HG03064 (cell line): Measurements from ENCODE around the gene LRIG1.
A peak's percentile ranks its signal among the peaks of the same experiment; 100 is the strongest.

ENCODE experiments used
- ATAC-seq: cut with Tn5 transposase; IDR thresholded peaks from one replicate; pipeline ENCODE4 v1.9.1; 2021; ENCODE audit warnings: low read depth; ENCODE audit not compliant: unreplicated experiment

LRIG1 gene, protein sequence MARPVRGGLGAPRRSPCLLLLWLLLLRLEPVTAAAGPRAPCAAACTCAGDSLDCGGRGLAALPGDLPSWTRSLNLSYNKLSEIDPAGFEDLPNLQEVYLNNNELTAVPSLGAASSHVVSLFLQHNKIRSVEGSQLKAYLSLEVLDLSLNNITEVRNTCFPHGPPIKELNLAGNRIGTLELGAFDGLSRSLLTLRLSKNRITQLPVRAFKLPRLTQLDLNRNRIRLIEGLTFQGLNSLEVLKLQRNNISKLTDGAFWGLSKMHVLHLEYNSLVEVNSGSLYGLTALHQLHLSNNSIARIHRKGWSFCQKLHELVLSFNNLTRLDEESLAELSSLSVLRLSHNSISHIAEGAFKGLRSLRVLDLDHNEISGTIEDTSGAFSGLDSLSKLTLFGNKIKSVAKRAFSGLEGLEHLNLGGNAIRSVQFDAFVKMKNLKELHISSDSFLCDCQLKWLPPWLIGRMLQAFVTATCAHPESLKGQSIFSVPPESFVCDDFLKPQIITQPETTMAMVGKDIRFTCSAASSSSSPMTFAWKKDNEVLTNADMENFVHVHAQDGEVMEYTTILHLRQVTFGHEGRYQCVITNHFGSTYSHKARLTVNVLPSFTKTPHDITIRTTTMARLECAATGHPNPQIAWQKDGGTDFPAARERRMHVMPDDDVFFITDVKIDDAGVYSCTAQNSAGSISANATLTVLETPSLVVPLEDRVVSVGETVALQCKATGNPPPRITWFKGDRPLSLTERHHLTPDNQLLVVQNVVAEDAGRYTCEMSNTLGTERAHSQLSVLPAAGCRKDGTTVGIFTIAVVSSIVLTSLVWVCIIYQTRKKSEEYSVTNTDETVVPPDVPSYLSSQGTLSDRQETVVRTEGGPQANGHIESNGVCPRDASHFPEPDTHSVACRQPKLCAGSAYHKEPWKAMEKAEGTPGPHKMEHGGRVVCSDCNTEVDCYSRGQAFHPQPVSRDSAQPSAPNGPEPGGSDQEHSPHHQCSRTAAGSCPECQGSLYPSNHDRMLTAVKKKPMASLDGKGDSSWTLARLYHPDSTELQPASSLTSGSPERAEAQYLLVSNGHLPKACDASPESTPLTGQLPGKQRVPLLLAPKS

DNA sequence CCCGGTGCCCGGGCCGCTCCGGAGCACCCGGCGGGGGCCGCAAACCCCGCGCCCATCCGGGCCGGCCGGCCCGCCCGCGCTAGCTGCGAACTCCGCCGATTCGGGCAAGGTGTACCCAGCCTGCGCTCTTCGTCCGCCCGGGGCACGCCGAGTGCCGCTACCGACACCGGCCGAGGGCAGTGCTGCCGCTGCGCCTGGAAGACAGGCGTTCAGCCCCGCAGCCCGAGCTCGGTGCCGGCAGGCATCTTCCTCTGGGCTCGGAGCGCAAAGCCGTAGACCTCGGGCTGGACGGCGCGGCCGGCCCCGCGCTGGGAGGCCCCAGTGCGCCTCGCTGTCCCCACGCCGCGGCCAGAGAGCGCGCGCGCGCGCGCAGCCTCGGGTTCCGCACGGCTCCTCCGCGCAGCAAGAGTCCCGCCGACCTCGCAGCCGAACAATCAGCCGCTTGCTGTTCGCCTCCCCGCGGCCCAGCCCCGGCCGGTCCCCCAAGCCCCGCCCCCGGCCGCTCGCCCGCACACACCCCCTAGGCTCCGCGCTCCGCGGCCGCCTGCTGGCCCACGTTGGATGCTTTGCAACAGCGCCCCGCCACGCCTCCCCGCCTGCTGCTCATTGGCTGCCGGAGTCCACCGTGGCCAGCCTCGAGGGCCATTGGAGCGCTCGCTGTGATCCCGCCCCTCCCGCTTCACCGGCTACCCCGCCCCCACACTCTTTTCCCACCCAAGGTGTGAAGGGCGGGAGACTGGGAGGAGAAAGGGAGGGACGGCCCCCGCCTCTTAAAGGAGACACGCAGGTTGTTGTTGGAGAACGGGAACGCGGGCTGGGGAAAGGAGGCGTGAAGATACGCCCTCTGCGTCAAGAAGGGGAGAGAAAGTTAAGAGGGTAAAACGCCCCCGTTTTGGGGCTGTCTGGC is at the start of gene LRIG1:
Gene LRIG1, minus strand, starts transcription at position 447 of the 907 bp plus-strand sequence. CDS start 615 bp downstream, outside the sequence.
- peak; percentile 95 for ATAC-seq

DNA sequence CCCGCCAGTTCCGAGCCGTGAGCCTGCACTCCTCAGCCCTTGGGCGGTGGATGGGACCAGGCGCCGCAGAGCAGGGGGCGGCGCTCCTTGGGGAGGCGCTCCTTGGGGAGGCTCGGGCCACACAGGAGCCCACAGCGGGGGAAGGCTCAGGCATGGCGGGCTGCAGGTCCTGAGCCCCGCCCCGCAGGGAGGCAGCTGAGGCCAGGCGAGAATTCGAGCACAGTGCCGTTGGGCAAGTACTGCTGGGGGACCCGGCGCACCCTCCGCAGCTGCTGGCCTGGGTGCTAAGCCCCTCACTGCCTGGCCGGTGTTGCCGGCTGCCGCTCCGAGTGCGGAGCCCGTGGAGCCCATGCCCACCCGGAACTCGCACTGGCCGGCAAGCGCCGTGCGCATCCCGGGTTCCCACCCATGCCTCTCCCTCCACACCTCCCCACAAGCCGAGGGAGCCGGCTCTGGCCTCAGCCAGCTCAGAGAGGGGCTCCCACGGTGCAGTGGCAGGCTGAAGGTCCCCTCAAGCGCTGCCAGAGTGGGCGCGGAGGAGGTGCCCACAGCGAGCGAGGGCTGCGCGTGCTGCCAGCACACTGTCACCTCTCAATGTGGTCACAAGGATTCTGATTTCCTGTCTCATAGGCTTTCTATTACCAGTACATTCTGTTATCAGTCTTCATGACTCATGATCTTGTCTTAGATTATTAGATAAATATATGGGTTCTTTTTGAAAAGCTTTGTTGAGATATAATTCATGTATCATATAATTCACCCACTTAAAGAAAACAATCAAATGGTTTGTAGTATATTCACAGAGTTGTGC is 44.0 kb upstream of the LRIG1 start:
- no peak for ATAC-seq

DNA sequence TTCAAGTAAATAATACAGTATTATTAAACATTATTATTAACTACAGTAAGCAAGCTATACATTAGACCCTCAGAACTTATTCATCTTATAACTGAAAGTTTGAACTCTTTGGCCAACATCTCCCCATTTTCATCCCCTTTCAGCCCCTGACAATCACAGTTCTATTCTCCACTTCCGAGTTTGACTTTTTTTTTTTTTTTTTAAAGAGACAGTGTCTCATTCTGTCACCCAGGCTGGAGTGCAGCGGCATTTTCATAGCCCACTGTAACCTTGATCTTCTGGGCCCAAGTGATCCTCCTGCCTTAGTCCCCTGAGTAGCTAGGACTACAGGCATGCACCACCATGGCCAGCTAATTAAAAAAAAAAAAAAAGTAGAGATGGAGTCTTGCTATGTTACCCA is 41.3 kb upstream of the LRIG1 start:
- no peak for ATAC-seq

DNA sequence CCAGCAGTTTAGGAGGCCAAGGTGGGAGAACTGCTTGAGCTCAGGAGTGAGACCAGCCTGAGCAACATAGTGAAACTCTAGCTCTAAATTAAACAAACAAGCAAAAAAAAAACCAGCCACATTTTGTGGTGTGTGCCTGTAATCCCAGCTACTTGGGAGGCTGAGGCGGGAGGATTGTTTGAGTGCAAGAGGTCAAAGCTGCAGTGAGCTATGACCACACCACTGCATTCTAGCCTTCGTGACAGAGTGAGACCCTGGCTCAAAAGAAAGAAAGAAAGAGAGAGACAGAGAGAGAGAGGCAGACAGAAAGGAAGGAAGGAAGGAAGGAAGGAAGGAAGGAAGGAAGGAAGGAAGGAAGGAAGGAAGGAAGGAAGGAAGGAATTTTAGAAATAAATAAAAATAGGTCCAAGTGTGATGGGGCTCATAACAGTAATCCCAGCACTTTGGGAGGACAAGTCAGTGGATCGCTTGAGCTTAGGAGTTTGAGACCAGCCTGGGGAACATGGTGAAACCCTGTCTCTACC is 38.7 kb upstream of the LRIG1 start:
- no peak for ATAC-seq

DNA sequence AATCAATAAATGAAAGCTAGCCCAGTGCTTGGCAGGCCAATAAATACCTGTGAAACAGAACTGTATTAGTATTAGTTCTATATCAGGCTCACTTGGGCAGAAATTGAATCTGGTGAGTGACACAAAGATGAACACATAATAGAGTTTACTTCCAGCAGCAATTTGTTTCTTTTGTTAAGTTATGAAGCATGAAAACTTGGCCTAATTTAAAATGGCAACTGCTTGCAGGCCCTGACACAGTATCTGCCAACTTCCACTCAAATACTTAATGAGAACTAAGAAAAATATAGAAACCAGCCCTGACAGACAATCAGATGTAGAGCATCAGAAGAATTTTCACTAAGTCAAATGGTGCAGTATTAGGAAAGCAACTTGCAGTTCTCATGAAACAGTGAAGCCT is 37.6 kb upstream of the LRIG1 start:
- no peak for ATAC-seq

DNA sequence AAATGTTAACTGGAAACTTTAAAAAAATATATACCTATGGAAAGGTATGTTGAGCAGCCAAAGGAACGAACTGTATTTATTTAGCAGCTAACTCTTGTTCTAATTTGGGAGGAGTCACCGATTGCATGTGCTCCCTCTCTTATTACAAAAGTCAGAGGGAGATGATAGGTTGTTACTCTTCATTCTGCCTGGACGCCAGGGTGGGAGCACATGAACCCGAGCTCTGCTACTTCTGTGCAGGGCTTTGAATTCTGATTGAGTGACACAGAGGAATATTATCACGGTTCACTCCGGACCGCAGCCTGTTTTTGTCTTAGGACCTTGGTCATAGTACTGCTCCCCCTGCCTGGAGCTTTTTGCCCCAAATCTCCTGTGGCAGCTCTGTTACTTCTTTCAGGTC is 36.9 kb upstream of the LRIG1 start:
- ATAC-seq = no peak

DNA sequence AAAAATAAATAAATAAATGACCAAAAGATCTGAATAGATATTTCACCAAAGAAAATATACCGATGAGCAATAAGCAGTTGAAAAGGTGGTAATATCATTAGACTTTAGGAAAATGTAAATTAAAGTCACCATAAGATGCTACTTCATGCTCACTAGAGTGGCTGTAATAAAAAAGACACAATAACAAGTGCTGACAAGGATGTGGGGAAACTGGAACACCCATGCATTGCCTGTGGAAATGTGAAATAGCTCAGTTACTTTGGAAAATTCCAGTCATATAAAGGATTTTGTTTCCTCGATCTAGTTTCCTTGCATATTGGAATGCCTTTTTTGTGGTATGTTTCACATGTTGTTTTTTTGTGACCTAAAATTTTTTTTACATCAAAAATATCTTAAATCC is 36.0 kb upstream of the LRIG1 start:
- no peak for ATAC-seq

DNA sequence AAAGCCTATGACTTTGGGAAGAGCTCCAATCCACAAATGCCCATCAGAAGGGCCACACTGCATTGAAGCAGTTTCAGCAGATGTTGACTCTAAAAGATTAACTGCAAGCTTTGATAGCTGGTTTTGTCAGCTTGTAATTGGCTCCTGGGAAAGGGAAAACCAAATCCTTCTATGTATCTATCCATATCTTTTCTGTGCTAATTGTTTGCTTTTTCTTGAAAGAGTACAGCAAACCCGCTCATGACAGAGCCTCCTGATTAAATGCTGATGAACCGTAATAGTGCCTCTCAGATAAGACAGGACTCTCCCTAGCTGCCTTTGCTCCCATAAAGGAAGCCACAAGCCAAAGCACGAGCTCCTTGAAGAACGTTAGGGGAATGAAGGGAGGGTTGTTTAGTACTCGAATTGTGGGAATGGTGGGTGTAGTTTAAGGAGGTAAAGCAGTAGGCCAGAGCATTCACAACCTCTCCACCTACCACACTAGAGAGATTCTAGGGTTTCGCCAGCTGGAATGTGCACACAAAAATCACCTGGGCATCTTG is 33.6 kb upstream of the LRIG1 start:
- no peak for ATAC-seq

DNA sequence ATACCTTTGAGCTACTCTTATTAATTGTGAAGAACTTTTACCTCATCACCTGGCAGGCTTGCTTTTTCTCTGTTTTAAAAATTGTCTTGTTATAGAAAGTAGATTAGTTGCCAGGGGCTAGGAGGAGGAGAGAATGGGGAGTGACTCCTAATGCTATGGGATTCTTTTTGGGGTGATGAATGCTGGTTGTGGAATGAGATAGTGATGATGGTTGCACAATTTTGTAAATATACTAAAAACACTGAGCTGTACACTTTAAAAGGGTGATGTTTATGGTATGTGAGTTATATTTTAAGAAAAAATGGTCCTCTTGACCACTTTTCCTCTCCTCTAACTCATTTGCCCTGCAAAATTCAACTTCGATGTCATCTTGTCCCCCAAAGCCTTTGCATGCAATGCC is 31.8 kb upstream of the LRIG1 start:
- no peak for ATAC-seq

DNA sequence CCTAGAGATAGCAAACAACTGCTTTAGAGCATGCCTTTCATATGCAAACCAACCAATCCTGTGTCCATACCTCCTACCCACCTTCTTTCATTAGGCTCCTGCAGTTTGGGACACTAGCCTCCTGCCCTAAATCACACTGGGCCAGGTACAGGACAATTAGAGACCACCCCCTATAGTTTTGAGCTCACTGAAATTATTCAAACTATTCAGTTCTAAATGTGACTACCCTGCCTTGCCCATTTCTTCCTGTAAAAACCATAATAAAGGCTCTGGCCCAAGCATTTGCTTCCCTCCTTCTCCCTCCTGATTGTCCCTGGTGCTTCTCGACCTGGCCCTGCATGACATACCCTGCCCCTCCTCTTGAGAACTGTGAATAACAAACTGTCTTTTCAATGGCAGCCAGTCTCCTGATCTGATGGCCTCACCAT is 31.4 kb upstream of the LRIG1 start:
- no peak for ATAC-seq

DNA sequence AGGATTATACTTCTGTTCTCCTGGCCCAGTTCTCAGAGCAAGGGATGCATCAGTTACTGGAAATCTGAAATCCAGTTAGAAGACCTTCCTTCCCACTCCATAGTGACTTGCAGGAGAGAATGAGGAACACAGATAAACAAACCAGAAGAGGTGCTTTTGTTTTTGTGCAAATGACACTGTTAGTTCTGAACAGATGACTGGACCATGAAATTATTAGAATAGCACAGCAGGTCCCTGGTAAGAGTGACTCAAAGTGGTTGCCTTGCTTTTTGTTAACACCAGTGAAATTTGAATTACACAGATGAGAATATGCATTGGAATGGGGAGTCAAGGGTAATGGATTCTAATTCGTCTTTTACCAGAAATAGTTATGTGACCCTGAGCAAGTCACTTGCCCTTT is 30.4 kb upstream of the LRIG1 start:
- ATAC-seq = no peak

DNA sequence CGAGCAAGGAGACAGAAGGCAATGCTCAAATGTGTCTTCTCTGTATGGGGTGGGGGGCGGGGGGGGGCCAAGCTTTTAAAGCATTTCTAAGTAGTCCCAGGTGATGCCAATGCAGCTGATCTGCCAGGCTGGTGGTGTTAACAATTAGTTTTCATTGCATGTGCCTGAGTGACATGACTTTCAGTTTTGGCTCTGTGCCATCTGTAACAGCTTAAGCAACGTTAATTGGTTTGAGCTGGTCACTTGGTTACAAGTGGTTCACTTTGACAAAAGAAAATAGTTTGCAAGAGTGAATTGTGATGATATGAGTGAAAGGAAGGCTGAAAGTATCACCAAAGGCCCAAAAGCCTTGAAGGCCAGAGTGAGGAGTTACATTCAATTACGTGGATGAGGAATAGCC is 26.4 kb upstream of the LRIG1 start:
- ATAC-seq = no peak

DNA sequence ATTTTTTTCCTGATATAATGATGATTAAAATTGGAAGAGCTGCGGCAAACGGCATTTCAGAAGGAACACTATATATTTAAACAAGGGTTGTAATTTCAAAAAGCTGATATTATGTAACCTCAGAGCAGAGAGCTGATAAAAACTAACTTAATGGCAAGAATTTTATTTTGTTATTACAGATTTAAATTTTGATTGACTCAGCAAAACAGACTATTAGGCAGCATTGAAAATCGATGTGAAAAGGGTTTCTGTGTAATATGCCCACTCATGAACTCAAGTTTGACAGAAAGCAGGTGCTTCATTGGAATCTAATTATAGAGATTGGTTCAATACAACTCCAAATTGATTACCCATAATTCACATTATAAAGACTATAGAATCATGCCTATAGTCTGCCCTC is 24.9 kb upstream of the LRIG1 start:
- ATAC-seq = no peak

DNA sequence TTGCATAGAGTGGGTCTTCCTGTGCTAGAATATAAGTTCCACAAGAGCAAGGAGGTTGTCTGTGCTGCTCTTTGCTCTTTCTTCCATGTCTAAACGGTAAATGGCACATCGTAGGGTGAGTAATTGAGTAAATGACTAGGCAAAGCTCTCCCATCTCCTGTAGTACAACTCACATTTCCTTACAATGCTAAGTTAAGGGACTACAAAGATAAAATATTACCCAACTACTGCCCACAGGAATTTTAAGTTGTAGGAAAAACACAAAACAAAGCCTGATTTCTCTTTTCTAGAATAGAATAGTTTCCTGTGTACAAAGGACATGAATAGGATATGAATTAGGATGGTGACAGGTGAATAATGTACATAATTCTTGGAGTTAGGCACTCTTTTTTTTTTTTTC is 19.9 kb upstream of the LRIG1 start:
- ATAC-seq = no peak

DNA sequence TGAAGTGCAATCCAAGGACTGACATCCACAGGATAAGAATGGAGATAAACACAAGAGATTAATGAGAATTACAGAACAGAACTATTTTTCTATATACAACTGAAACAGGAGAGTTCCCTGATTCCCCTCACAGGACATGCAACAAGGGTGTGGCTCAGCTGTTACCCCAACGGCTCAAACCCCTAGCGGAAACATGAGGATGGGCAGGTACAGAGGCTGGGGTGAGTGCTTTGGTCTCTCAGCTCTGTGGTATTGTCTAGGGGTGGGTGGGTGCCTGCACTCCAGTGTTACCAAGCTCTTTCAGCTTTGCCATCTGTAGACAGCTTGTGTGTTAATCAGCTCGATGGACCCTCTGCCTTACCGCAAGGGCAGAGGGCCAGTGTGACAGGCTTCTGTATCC is 17.8 kb upstream of the LRIG1 start:
- ATAC-seq = no peak

DNA sequence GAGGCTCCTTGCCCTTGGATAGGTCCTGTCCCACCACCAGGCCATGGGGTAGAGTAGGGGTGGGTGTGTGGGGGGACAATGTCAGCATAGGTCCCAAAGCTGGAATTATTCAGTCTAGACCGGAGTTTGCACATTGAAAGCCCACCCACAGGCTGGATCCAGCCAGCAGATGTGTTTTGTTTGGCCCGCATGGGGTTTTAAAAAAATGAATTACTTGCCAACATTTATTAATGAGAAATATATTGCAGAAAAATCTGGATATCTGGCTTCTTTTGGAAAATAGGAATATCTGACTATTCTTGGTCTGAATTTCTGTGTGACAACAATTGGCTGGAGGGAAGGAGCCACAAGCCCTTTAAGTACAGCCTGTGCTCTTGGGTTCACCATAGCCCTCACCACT is 17.3 kb upstream of the LRIG1 start:
- no peak for ATAC-seq

DNA sequence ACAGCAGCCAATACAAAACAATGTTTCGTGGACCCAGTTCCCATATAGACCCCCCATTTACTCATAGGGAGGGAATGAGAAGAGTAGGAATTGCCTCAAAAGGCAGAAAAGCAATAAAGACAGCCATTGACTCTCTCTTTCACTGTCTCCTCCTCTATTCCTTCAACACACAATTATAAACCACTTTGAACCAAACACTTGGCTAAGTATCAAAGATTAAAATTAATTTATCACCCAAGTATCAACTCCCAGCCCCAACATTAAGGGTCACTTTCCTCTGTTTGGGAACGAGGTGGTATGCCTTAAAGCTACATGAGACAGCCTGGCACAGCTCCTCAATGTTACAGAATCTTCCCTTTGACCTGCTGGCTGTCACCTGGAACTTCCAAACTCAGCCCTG is 16.4 kb upstream of the LRIG1 start:
- ATAC-seq = no peak

DNA sequence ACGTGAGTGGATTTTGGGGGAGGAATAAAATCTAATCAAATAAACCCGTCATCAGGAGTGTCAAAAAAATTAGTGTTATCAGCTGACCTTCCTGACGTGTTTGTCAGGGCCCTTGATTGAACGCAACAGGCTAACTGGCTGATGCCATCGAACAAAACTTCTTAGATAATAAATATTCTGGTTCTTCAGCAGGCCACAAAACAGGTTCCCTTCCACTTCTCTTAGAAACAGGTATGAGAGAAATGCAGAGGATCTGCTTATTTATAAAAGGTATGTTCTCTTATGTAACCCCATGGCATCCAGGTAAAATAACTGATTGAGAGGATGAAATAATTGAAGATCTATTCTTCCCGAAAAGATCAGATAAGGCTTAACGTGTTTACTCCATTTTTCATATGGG is 7.6 kb upstream of the LRIG1 start:
- ATAC-seq = no peak
